GM12878 (cell line): ENCODE results near the gene ICA1L. TPM values are rescaled to one million over a fixed set of nuclear protein-coding genes. Genes with fewer than 3 reads are reported as not detected.

Source experiments
- FOS ChIP-seq: IDR thresholded peaks from 3 replicates; pipeline ENCODE4 v1.6.1; 2011; ENCODE audit warnings: borderline replicate concordance; ENCODE audit not compliant: insufficient read length; ENCODE audit errors: extremely low read depth
- LARP7 ChIP-seq: fragments of 450-650 bp; IDR thresholded peaks from 2 replicates; pipeline ENCODE4 v1.6.1; 2017; ENCODE audit warnings: mild to moderate bottlenecking
- TAF1 ChIP-seq: IDR thresholded peaks from 2 replicates; pipeline ENCODE4 v1.6.1; 2011; ENCODE audit warnings: mild to moderate bottlenecking, low read depth, low read length, borderline replicate concordance
- TCF12 ChIP-seq: IDR thresholded peaks from 2 replicates; pipeline ENCODE4 v1.6.1; 2011; ENCODE audit warnings: low read depth, mild to moderate bottlenecking, low read length
- ZBED1 ChIP-seq: IDR thresholded peaks from 2 replicates; pipeline ENCODE4 v1.6.1; 2016; ENCODE audit warnings: borderline replicate concordance
- polyA plus RNA-seq, 11 experiments: library from polyadenylated mRNA; depleted of rRNA in 4 of 11; unstranded in 6 of 11; stranded (reverse) in 5 of 11; fragments of >200 nt; fragmentation: Nextera tagmentation in 4 of 11; fragmentation: Illumina TruSeq in 1 of 11; extraction: Ambion mirVana in 4 of 11; extraction: Trizol in 1 of 11; gene quantifications; 1 replicate in 1 of 11; 2 replicates in 10 of 11; pipeline versions ENCODE4 v1.2.1 to v1.2.3, GENCODE V29; 2011 to 2016; ENCODE audit warnings: inconsistent platforms in 2 of 11, missing spikeins in 2 of 11, low read depth in 1 of 11
- total RNA-seq, 4 experiments: library from RNA; depleted of rRNA in 3 of 4; stranded (reverse); fragments of >200 nt in 3 of 4; fragmentation: Illumina TruSeq in 1 of 4; extraction: Trizol in 1 of 4; gene quantifications; 2 replicates each; pipeline versions ENCODE4 v1.2.1 to v1.2.3, GENCODE V29; 2013 to 2021
- TF ChIP-seq, protein P1 (sequence below): fragments of 450-650 bp; formaldehyde crosslinking; IDR thresholded peaks from 2 replicates; pipeline ENCODE4 v1.5.0; 2022; ENCODE audit warnings: mild to moderate bottlenecking, missing genetic modification characterization
- TF ChIP-seq, protein P2 (sequence below): fragments of 450-650 bp; IDR thresholded peaks from 2 replicates; pipeline ENCODE4 v1.6.1; 2017; ENCODE audit warnings: mild to moderate bottlenecking, moderate library complexity
- TF ChIP-seq, protein P3 (sequence below): IDR thresholded peaks from 2 replicates; pipeline ENCODE4 v1.6.1; 2011; ENCODE audit warnings: mild to moderate bottlenecking, low read depth, low read length, moderate library complexity; ENCODE audit not compliant: insufficient replicate concordance

ICA1L gene
- total and polyA plus RNA-seq, 10 of the 15 experiments (the other 5 are each of a cell fraction or from before 2014, with no cell fraction given): 0.85 to 7.4 (median 3.6) TPM

GRCh38 chr2:202844656-202845055, 26.9 kb downstream of the ICA1L start (continued):
- TF ChIP-seq, protein P1, sequence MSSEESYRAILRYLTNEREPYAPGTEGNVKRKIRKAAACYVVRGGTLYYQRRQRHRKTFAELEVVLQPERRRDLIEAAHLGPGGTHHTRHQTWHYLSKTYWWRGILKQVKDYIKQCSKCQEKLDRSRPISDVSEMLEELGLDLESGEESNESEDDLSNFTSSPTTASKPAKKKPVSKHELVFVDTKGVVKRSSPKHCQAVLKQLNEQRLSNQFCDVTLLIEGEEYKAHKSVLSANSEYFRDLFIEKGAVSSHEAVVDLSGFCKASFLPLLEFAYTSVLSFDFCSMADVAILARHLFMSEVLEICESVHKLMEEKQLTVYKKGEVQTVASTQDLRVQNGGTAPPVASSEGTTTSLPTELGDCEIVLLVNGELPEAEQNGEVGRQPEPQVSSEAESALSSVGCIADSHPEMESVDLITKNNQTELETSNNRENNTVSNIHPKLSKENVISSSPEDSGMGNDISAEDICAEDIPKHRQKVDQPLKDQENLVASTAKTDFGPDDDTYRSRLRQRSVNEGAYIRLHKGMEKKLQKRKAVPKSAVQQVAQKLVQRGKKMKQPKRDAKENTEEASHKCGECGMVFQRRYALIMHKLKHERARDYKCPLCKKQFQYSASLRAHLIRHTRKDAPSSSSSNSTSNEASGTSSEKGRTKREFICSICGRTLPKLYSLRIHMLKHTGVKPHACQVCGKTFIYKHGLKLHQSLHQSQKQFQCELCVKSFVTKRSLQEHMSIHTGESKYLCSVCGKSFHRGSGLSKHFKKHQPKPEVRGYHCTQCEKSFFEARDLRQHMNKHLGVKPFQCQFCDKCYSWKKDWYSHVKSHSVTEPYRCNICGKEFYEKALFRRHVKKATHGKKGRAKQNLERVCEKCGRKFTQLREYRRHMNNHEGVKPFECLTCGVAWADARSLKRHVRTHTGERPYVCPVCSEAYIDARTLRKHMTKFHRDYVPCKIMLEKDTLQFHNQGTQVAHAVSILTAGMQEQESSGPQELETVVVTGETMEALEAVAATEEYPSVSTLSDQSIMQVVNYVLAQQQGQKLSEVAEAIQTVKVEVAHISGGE: no peak
- TF ChIP-seq TAF1 (no peak), LARP7 (no peak), FOS (no peak), TCF12 (no peak), ZBED1 (no peak)
- TF ChIP-seq, protein P2, sequence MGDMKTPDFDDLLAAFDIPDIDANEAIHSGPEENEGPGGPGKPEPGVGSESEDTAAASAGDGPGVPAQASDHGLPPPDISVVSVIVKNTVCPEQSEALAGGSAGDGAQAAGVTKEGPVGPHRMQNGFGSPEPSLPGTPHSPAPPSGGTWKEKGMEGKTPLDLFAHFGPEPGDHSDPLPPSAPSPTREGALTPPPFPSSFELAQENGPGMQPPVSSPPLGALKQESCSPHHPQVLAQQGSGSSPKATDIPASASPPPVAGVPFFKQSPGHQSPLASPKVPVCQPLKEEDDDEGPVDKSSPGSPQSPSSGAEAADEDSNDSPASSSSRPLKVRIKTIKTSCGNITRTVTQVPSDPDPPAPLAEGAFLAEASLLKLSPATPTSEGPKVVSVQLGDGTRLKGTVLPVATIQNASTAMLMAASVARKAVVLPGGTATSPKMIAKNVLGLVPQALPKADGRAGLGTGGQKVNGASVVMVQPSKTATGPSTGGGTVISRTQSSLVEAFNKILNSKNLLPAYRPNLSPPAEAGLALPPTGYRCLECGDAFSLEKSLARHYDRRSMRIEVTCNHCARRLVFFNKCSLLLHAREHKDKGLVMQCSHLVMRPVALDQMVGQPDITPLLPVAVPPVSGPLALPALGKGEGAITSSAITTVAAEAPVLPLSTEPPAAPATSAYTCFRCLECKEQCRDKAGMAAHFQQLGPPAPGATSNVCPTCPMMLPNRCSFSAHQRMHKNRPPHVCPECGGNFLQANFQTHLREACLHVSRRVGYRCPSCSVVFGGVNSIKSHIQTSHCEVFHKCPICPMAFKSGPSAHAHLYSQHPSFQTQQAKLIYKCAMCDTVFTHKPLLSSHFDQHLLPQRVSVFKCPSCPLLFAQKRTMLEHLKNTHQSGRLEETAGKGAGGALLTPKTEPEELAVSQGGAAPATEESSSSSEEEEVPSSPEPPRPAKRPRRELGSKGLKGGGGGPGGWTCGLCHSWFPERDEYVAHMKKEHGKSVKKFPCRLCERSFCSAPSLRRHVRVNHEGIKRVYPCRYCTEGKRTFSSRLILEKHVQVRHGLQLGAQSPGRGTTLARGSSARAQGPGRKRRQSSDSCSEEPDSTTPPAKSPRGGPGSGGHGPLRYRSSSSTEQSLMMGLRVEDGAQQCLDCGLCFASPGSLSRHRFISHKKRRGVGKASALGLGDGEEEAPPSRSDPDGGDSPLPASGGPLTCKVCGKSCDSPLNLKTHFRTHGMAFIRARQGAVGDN: no peak
- TF ChIP-seq, protein P3, sequence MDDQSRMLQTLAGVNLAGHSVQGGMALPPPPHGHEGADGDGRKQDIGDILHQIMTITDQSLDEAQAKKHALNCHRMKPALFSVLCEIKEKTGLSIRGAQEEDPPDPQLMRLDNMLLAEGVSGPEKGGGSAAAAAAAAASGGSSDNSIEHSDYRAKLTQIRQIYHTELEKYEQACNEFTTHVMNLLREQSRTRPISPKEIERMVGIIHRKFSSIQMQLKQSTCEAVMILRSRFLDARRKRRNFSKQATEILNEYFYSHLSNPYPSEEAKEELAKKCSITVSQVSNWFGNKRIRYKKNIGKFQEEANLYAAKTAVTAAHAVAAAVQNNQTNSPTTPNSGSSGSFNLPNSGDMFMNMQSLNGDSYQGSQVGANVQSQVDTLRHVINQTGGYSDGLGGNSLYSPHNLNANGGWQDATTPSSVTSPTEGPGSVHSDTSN: no peak
